HG02884 (cell line): Measurements from ENCODE around the gene RDX.
A peak's percentile ranks its signal among the peaks of the same experiment; 100 is the strongest.

Experiments
- ATAC-seq: cut with Tn5 transposase; IDR thresholded peaks from one replicate; pipeline ENCODE4 v1.9.1; 2021; ENCODE audit warnings: mild to moderate bottlenecking, moderate library complexity; ENCODE audit not compliant: unreplicated experiment

The RDX gene

GRCh38 chr11:110174645-110175310 is 121.6 kb downstream of the RDX start:
- no peak for ATAC-seq

GRCh38 chr11:110173811-110174644 is 122.4 kb downstream of the RDX start:
- ATAC-seq: peak; percentile 66

- ATAC-seq: no peak
These were observed 123.8 kb downstream of the RDX start for GRCh38 chr11:110172468-110173065.

GRCh38 chr11:110169738-110170137 is 126.7 kb downstream of the RDX start:
- no peak for ATAC-seq

- ATAC-seq: no peak
These were observed 128.2 kb downstream of the RDX start for GRCh38 chr11:110168033-110168803.

- ATAC-seq: no peak
These were observed 131.1 kb downstream of the RDX start for GRCh38 chr11:110165039-110165925.

GRCh38 chr11:110162216-110162615 is 134.2 kb downstream of the RDX start:
- ATAC-seq: no peak

GRCh38 chr11:110161061-110161460 is 135.4 kb downstream of the RDX start:
- no peak for ATAC-seq

GRCh38 chr11:110160437-110160836 is 136.0 kb downstream of the RDX start:
- no peak for ATAC-seq

GRCh38 chr11:110160016-110160415 is 136.4 kb downstream of the RDX start:
- no peak for ATAC-seq

GRCh38 chr11:110159476-110159875 is 136.9 kb downstream of the RDX start:
- no peak for ATAC-seq

GRCh38 chr11:110158317-110159200 is 137.9 kb downstream of the RDX start:
- ATAC-seq: no peak

- ATAC-seq: no peak
These were observed 139.9 kb downstream of the RDX start for GRCh38 chr11:110156503-110156902.

GRCh38 chr11:110153474-110153873 is 142.9 kb downstream of the RDX start:
- no peak for ATAC-seq

GRCh38 chr11:110152199-110152598 is 144.2 kb downstream of the RDX start:
- no peak for ATAC-seq

- no peak for ATAC-seq
These were observed 147.4 kb downstream of the RDX start for GRCh38 chr11:110148775-110149744.

- ATAC-seq: no peak
These were observed 148.3 kb downstream of the RDX start for GRCh38 chr11:110147962-110148709.
